Testis (tissue), 3 donors: ENCODE results near the gene SRD5A3. TPM values are rescaled to one million over a fixed set of nuclear protein-coding genes. Genes with fewer than 3 reads are reported as not detected.
A peak's percentile ranks its signal among the peaks of the same experiment; 100 is the strongest.

Source experiments
- DNase-seq: peaks from one replicate; pipeline ENCODE4 v3.0.0-alpha.2; 2019
- H3K27ac ChIP-seq, 2 donors: fragments of 200-600 bp; sonication (generic); one replicate each; pipeline ENCODE4 v1.5.1; 2019
- H3K27me3 ChIP-seq: fragments of 200-600 bp; sonication (generic); one replicate; pipeline ENCODE4 v1.5.1; 2019
- H3K36me3 ChIP-seq: fragments of 200-600 bp; sonication (generic); one replicate; pipeline ENCODE4 v1.5.1; 2017; ENCODE audit warnings: low read depth; ENCODE audit errors: missing control alignments
- H3K4me1 ChIP-seq: fragments of 200-600 bp; sonication (generic); one replicate; pipeline ENCODE4 v1.5.1; 2019
- H3K4me3 ChIP-seq, 2 donors: fragments of 200-600 bp; sonication (generic); one replicate each; pipeline ENCODE4 v1.5.1; 2017 to 2019
- H3K9me3 ChIP-seq: fragments of 200-600 bp; sonication (generic); one replicate; pipeline ENCODE4 v1.5.1; 2017
- POLR2A ChIP-seq: fragments of 450-650 bp; IDR thresholded peaks from one replicate; pipeline ENCODE4 v1.6.1; 2017; ENCODE audit warnings: antibody characterized with exemption, mild to moderate bottlenecking, moderate library complexity
- WGBS, 2 donors: methylation state at CpG; one replicate each; pipeline ENCODE4 v1.1.5; 2018; 5-methylcytosine and 5-hydroxymethylcytosine counted together
- intact Hi-C: fragments of 100-400 bp; cut with DNase I; formaldehyde crosslinking; loops from one replicate; pipeline ENCODE4 v1.15.1; 2023; ENCODE audit warnings: low total_unique reads
- polyA plus RNA-seq: library from polyadenylated mRNA; stranded (reverse); fragments of 350-450 nt; fragmentation: Illumina TruSeq; extraction: RNeasy Lipid Tissue Mini Kit (QIAGEN cat#74804); gene quantifications from one replicate; pipeline ENCODE4 v1.2.3, GENCODE V29; 2014; ENCODE audit warnings: low read depth, low replicate concordance; ENCODE audit not compliant: insufficient read depth
- total RNA-seq, 2 donors: library from RNA; depleted of rRNA; stranded (reverse); fragments of >200 nt; gene quantifications; one replicate each; pipeline ENCODE4 v1.2.3, GENCODE V29; 2016
- TF ChIP-seq, protein P1 (sequence below), 3 experiments: fragments of 450-650 bp in 2 of 3; fragments of 200-600 bp in 1 of 3; sonication (generic) in 1 of 3; IDR thresholded peaks; one replicate each; pipeline ENCODE4 v1.5.1; 2016 to 2019; ENCODE audit warnings: antibody characterized with exemption in 3 of 3, mild to moderate bottlenecking in 2 of 3, moderate library complexity in 1 of 3

The SRD5A3 gene
- total and polyA plus RNA-seq, 3 donors from 2014 or later: 4.9 to 8.0 (median 7.8) TPM

- Histone ChIP-seq H3K9me3 (no peaks in the 10 kb centered on the region), H3K4me1 (no peaks in the 10 kb centered on the region), H3K36me3 (no peaks in the 10 kb centered on the region), H3K27ac (no peak overlapping the region), H3K4me3 (no peak overlapping the region), H3K27me3 (no peaks in the 10 kb centered on the region)
- TF ChIP-seq POLR2A: no peak
- TF ChIP-seq, protein P1, sequence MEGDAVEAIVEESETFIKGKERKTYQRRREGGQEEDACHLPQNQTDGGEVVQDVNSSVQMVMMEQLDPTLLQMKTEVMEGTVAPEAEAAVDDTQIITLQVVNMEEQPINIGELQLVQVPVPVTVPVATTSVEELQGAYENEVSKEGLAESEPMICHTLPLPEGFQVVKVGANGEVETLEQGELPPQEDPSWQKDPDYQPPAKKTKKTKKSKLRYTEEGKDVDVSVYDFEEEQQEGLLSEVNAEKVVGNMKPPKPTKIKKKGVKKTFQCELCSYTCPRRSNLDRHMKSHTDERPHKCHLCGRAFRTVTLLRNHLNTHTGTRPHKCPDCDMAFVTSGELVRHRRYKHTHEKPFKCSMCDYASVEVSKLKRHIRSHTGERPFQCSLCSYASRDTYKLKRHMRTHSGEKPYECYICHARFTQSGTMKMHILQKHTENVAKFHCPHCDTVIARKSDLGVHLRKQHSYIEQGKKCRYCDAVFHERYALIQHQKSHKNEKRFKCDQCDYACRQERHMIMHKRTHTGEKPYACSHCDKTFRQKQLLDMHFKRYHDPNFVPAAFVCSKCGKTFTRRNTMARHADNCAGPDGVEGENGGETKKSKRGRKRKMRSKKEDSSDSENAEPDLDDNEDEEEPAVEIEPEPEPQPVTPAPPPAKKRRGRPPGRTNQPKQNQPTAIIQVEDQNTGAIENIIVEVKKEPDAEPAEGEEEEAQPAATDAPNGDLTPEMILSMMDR (IDR thresholded peaks at IDR 0.05): no peak
- intact Hi-C loops: no loop called here
- DNase-seq: no peak
- WGBS, 2 donors: 90 to 91% methylated on average over 2 of the region's 2 CpGs
These were observed 38.0 kb upstream of the SRD5A3 start for GRCh38 chr4:55308071-55308470.

DNA sequence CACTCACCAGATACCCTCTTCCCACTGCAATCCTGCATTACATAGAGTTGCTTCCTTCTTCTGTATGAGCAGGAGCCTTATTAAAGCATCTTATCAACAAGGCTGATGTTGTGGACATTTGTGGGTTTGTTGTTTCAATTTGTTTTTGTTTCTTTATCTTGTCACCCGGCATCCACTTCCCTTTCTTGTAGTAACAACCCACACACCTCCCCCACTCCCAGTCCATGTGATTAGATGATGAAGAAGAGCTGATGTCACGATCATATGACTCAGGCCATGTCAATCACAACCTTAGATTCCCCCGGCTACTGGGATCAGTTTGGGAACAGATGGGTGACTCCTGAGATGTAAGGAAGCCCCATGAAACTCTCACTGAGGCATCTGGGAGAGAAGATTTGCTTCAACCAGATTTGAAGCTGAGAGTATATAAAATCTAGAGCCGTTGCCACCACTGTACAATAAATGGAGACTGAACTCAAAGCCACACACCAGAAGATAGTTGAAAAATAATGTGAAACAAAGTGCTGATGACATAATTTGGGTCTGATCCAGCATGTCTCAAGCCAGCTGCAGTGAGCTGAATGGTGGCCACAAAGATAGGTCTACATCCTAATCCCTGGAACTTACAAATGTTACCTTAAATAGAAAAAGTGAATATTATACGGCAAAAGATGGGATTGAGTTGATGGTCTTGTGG lies 34.1 kb upstream of the SRD5A3 start:
- TF ChIP-seq POLR2A: no peak
- TF ChIP-seq, protein P1 (IDR thresholded peaks at IDR 0.05): no peak
- Histone ChIP-seq H3K9me3 (no peaks in the 10 kb centered on the region), H3K4me1 (no peaks in the 10 kb centered on the region), H3K4me3 (no peak overlapping the region), H3K36me3 (no peaks in the 10 kb centered on the region), H3K27me3 (no peaks in the 10 kb centered on the region), H3K27ac (no peak overlapping the region)
- WGBS, 2 donors: 79 to 85% methylated on average over 5 of the region's 5 CpGs
- intact Hi-C loops: no loop called here
- no peak for DNase-seq

GRCh38 chr4:55312489-55313101 lies 33.4 kb upstream of the SRD5A3 start:
- no peaks in the 10 kb centered on the region for H3K9me3 ChIP-seq
- no peaks in the 10 kb centered on the region for H3K27me3 ChIP-seq
- intact Hi-C loops: no loop called here
- no peak overlapping the region for H3K4me3 ChIP-seq
- H3K36me3 ChIP-seq: no peaks in the 10 kb centered on the region
- no peak for TF ChIP-seq POLR2A
- TF ChIP-seq, protein P1 (IDR thresholded peaks at IDR 0.05): peak in 1 of 3 experiments; percentile 37
- H3K4me1 ChIP-seq: no peaks in the 10 kb centered on the region
- DNase-seq: peak; percentile 43
- H3K27ac ChIP-seq: no peak overlapping the region
- 93 to 95% methylated on average over 1 of the region's 1 CpG for WGBS, 2 donors

GRCh38 chr4:55314141-55314820 lies 31.8 kb upstream of the SRD5A3 start:
- H3K27ac ChIP-seq: no peak overlapping the region
- TF ChIP-seq, protein P1 (IDR thresholded peaks at IDR 0.05): no peak
- TF ChIP-seq POLR2A: no peak
- no peaks in the 10 kb centered on the region for H3K9me3 ChIP-seq
- DNase-seq: no peak
- no peaks in the 10 kb centered on the region for H3K36me3 ChIP-seq
- H3K27me3 ChIP-seq: no peaks in the 10 kb centered on the region
- no peak overlapping the region for H3K4me3 ChIP-seq
- no peaks in the 10 kb centered on the region for H3K4me1 ChIP-seq
- intact Hi-C loops: no loop called here
- WGBS, 2 donors: 74 to 77% methylated on average over 4 of the region's 4 CpGs
